Ishikawa (cell line): ENCODE results near the gene PA2G4.

ENCODE experiments used
- CEBPB ChIP-seq: IDR thresholded peaks from 2 replicates; pipeline ENCODE4 v1.6.1; 2012
- CREB1 ChIP-seq: IDR thresholded peaks from 2 replicates; pipeline ENCODE4 v1.6.1; 2012; ENCODE audit warnings: low read depth
- EP300 ChIP-seq: IDR thresholded peaks from 2 replicates; pipeline ENCODE4 v1.6.1; 2012; ENCODE audit warnings: borderline replicate concordance
- FOXM1 ChIP-seq: IDR thresholded peaks from 2 replicates; pipeline ENCODE4 v1.6.1; 2012; ENCODE audit warnings: low read depth, borderline replicate concordance
- RAD21 ChIP-seq: IDR thresholded peaks from 2 replicates; pipeline ENCODE4 v1.6.1; 2012; ENCODE audit warnings: low read depth
- REST ChIP-seq: IDR thresholded peaks from 2 replicates; pipeline ENCODE4 v1.6.1; 2012; ENCODE audit warnings: low read depth, mild to moderate bottlenecking
- TAF1 ChIP-seq: IDR thresholded peaks from 2 replicates; pipeline ENCODE4 v1.6.1; 2012; ENCODE audit warnings: low read depth, mild to moderate bottlenecking
- YY1 ChIP-seq: IDR thresholded peaks from 2 replicates; pipeline ENCODE4 v1.6.1; 2012; ENCODE audit warnings: low read depth
- ZBTB7A ChIP-seq: IDR thresholded peaks from 2 replicates; pipeline ENCODE4 v1.6.1; 2012; ENCODE audit warnings: low read depth

DNA sequence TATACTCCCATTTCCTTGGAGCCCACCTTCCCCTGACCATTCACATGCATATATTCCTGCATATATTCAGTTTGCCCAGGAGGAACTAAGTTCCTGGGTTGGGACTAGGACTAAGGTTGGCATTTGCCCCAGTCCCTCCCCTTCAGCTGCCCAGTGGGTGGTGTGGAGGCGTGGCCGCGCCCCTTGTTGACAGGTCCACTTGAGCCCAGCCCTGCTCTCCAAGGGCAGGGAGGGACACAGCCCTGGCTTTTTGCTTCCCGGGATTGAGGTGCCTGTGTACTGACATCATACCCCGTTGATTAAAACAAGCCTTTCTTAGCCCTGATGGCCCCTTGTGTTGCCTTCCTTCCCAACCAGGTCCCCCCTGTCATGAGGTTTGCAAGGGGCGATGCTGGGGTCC lies 17.1 kb upstream of the PA2G4 start:
- TF ChIP-seq YY1 (no peak), ZBTB7A (no peak), CEBPB (no peak), REST (no peak), EP300 (no peak), RAD21 (no peak), FOXM1 (no peak), TAF1 (no peak), CREB1 (no peak)
